ENCODE data around the gene FBXO2. TPM values are rescaled to one million over a fixed set of nuclear protein-coding genes. Genes with fewer than 3 reads are reported as not detected.

The FBXO2 gene
- total RNA-seq, 2 experiments from 2014 or later: 4.8 to 6.2 TPM

- no peak overlapping the region for H3K4me3 Mint-ChIP-seq
- peaks cover 16% of the 10 kb centered on the region for H3K27me3 Mint-ChIP-seq
- no peaks in the 10 kb centered on the region for H3K9me3 Mint-ChIP-seq
- H3K4me1 Mint-ChIP-seq: no peaks in the 10 kb centered on the region
- ATAC-seq (ENCODE audit: low read depth) (no peak), DNase-seq (no peak)
- H3K36me3 Mint-ChIP-seq: no peaks in the 10 kb centered on the region
- POLR2A ChIA-PET: no interaction called here
- no peak overlapping the region for H3K27ac Mint-ChIP-seq
Measured at GRCh38 chr1:11629184-11630016, 24.8 kb downstream of the FBXO2 start.

DNA sequence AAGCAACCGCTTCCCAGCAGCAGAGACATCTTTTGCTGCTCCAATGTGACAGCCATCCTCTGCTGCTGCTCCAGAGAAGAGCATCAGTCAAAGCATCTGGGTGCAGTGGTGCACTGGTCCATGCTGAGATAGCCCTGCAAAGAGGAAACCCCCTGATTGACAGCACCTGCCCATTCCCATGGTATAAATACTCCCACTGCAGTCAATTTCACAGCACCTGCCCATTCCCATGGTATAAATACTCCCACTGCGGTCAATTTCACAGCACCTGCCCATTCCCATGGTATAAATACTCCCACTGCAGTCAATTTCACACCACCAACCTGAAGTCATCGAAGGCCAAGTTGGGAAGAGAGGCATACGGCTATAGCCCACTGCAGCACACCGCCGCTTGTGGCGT is 25.5 kb downstream of the FBXO2 start:
- Mint-ChIP-seq H3K27me3 (peaks cover 18% of the 10 kb centered on the region), H3K4me3 (no peak overlapping the region), H3K4me1 (no peaks in the 10 kb centered on the region), H3K9me3 (no peaks in the 10 kb centered on the region), H3K36me3 (no peaks in the 10 kb centered on the region), H3K27ac (no peak overlapping the region)
- POLR2A ChIA-PET: no interaction called here
- no peak for ATAC-seq (ENCODE audit: low read depth)
- no peak for DNase-seq

DNA sequence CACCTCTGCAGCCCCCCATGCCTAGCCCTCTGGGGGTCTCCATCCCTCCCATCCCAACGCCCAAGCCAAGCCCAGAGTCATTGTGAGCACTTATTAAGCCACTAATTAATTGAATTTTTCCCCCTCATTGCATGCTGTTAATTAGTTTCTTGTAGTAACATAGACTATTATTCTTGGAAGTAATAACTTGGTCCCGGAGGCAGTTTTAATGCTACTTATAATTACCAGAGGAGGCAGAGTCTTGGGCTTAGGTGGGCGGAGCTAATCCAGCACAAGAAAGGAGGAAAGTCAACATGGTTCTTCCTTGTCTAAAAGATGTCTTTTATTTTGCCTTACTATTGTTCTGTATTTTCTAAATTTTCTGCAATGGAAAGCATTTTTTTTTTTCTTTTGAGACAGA is 27.7 kb downstream of the FBXO2 start:
- Mint-ChIP-seq H3K36me3 (no peaks in the 10 kb centered on the region), H3K27ac (no peak overlapping the region), H3K4me1 (no peaks in the 10 kb centered on the region), H3K4me3 (no peak overlapping the region), H3K9me3 (no peaks in the 10 kb centered on the region), H3K27me3 (peaks cover 26% of the 10 kb centered on the region)
- DNase-seq (no peak), ATAC-seq (ENCODE audit: low read depth) (no peak)
- POLR2A ChIA-PET: no interaction called here

GRCh38 chr1:11623702-11624101 is 30.5 kb downstream of the FBXO2 start:
- H3K27me3 Mint-ChIP-seq: peaks cover 18% of the 10 kb centered on the region
- no peaks in the 10 kb centered on the region for H3K9me3 Mint-ChIP-seq
- H3K27ac Mint-ChIP-seq: no peak overlapping the region

GRCh38 chr1:11622398-11622797 is 31.8 kb downstream of the FBXO2 start:
- DNase-seq (no peak), ATAC-seq (ENCODE audit: low read depth) (no peak)
- Mint-ChIP-seq H3K27ac (no peak overlapping the region), H3K27me3 (peaks cover 18% of the 10 kb centered on the region), H3K9me3 (no peaks in the 10 kb centered on the region), H3K36me3 (no peaks in the 10 kb centered on the region), H3K4me1 (no peaks in the 10 kb centered on the region), H3K4me3 (no peak overlapping the region)
- POLR2A ChIA-PET: no interaction called here

More at GRCh38 chr1:11623702-11624101, 30.5 kb downstream of the FBXO2 start:
- Mint-ChIP-seq H3K4me1 (no peaks in the 10 kb centered on the region), H3K4me3 (no peak overlapping the region), H3K36me3 (no peaks in the 10 kb centered on the region)
- POLR2A ChIA-PET: no interaction called here
- DNase-seq (no peak), ATAC-seq (ENCODE audit: low read depth) (no peak)

GRCh38 chr1:11620924-11621323 is 33.3 kb downstream of the FBXO2 start:
- no peak overlapping the region for H3K27ac Mint-ChIP-seq
- no peak for DNase-seq
- peaks cover 18% of the 10 kb centered on the region for H3K27me3 Mint-ChIP-seq
- no peaks in the 10 kb centered on the region for H3K36me3 Mint-ChIP-seq
- H3K4me3 Mint-ChIP-seq: no peak overlapping the region
- peaks cover 2% of the 10 kb centered on the region for H3K4me1 Mint-ChIP-seq
- H3K9me3 Mint-ChIP-seq: no peaks in the 10 kb centered on the region
- no peak for ATAC-seq (ENCODE audit: low read depth)
- POLR2A ChIA-PET: interaction anchor here (0.6 kb wide), 1 partner anchor 232 kb away, joined by 4 read pairs; no protein-coding TSS in a partner anchor

- Mint-ChIP-seq H3K9me3 (no peaks in the 10 kb centered on the region), H3K36me3 (no peaks in the 10 kb centered on the region), H3K4me1 (peaks cover 2% of the 10 kb centered on the region), H3K27ac (no peak overlapping the region), H3K27me3 (peaks cover 14% of the 10 kb centered on the region), H3K4me3 (no peak overlapping the region)
- no peak for ATAC-seq (ENCODE audit: low read depth)
- DNase-seq: no peak
- POLR2A ChIA-PET: no interaction called here
Measured at GRCh38 chr1:11620405-11620804, 33.8 kb downstream of the FBXO2 start.

DNA sequence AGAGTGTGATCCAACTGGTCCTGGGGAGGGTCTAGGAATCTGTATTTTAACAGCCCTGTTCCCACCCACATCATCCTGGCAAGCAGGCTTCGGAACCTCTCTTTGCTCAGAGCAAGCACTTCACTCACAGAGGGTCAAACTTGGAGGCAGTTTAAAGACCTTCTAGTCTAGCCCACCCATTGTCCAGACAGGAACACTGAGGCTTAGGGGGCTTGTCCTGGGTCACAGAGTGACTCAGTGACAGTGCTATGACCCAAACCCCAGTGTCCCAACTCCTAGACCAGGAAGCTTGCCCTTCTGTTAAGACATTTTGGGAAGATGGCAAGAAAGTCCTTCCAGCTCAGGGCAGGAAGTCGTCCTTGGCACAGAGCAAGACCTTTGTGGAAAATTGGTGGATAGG is 36.5 kb downstream of the FBXO2 start:
- POLR2A ChIA-PET: no interaction called here
- peaks cover 2% of the 10 kb centered on the region for H3K4me1 Mint-ChIP-seq
- H3K27ac Mint-ChIP-seq: no peak overlapping the region

DNA sequence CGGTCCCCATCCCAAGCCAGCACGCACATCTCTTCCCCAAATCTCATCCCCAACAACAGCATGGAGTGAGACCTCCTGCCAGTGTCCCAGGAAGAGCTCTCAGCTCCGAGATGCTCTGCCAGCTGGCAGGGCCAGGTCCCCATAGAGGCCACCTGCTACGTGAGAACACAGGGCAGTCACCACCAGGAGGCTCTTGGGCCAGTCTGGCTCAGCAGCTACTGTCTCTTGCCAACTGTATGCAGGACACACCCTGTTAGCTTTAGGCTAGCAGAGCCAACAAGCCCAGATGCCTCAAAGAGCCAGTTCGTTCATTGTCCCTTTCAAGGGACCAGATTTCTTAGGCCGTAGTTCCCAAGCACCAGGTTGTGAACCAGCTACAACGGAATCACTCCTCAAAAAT is 36.9 kb downstream of the FBXO2 start:
- Mint-ChIP-seq H3K27me3 (peaks cover 7% of the 10 kb centered on the region), H3K36me3 (no peaks in the 10 kb centered on the region), H3K9me3 (no peaks in the 10 kb centered on the region), H3K4me1 (peaks cover 2% of the 10 kb centered on the region), H3K27ac (no peak overlapping the region), H3K4me3 (no peak overlapping the region)
- POLR2A ChIA-PET: no interaction called here
- ATAC-seq (ENCODE audit: low read depth): no peak
- DNase-seq: no peak

More for the DNA sequence above, 36.5 kb downstream of the FBXO2 start:
- H3K9me3 Mint-ChIP-seq: no peaks in the 10 kb centered on the region
- peaks cover 7% of the 10 kb centered on the region for H3K27me3 Mint-ChIP-seq
- no peak overlapping the region for H3K4me3 Mint-ChIP-seq
- DNase-seq (no peak), ATAC-seq (ENCODE audit: low read depth) (no peak)
- H3K36me3 Mint-ChIP-seq: no peaks in the 10 kb centered on the region

DNA sequence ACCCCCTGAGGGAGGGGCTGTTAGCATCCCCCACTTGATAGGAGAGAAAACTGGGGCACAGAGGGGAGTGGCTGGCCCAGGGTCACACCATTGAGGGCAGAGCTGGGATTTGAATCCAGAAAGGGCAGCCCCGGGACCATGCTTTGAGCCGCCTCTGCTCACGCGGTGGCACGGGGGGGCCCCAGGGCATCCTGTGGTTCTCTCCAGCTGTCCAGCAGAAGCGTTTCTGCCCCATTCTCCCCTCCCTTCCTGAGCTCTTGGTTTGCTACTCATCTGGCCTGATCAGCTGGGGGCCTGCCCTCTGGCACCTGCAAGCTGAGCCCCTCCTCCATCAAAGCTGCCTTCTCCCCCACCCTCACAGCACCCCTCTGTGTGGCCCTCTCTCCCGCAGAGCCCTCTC is 37.5 kb downstream of the FBXO2 start:
- DNase-seq (no peak), ATAC-seq (ENCODE audit: low read depth) (no peak)
- no peaks in the 10 kb centered on the region for H3K9me3 Mint-ChIP-seq
- H3K27me3 Mint-ChIP-seq: peaks cover 2% of the 10 kb centered on the region
- peaks cover 2% of the 10 kb centered on the region for H3K4me1 Mint-ChIP-seq
- H3K4me3 Mint-ChIP-seq: no peak overlapping the region
- no peaks in the 10 kb centered on the region for H3K36me3 Mint-ChIP-seq
- POLR2A ChIA-PET: no interaction called here
- no peak overlapping the region for H3K27ac Mint-ChIP-seq

DNA sequence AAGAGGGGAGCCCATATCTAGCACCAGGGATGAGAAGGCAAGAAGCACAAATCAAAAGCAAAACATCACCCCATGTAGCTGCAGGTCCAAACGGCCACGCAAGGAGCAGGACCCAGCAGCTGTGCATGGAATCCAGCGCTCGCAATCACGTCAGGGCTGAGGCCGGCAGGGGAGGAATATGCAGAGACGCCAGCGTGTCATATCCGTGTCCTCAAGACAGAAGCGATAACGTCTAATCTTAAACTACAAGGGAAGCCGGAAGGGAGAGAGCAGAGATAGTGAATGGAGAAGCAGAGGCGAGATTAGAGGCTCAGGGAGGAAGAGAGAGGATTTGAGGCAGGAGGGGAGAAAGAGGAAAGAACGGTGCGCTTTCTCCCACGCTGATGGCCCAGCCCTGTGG is 39.1 kb downstream of the FBXO2 start:
- POLR2A ChIA-PET: no interaction called here
- no peaks in the 10 kb centered on the region for H3K9me3 Mint-ChIP-seq
- no peak for DNase-seq
- H3K4me3 Mint-ChIP-seq: no peak overlapping the region
- peaks cover 4% of the 10 kb centered on the region for H3K27me3 Mint-ChIP-seq
- no peaks in the 10 kb centered on the region for H3K36me3 Mint-ChIP-seq
- peaks cover 2% of the 10 kb centered on the region for H3K4me1 Mint-ChIP-seq
- no peak overlapping the region for H3K27ac Mint-ChIP-seq
- no peak for ATAC-seq (ENCODE audit: low read depth)

DNA sequence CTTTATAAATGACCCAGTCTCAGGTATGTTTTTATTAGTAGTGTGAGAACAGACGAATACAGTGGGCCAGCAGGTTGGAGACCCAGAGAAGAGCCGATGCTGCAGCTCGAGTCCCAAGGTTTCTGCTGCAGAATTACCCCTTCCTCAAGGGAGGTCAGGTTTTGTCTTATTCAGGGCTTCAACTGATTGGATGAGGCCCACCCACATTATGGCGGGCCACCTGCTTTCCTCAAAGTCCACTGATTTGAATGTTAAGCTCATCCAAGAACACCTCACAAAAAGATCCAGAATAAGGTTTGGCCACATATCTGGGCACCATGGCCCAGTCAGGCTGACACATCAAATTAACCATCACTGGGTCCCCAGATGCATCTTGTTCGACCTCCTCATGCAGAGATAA is 40.9 kb downstream of the FBXO2 start:
- Mint-ChIP-seq H3K27me3 (peaks cover 2% of the 10 kb centered on the region), H3K4me1 (peaks cover 2% of the 10 kb centered on the region)
- ATAC-seq (ENCODE audit: low read depth): no peak

GRCh38 chr1:11611638-11612327 is 42.4 kb downstream of the FBXO2 start:
- no peaks in the 10 kb centered on the region for H3K4me1 Mint-ChIP-seq
- peaks cover 2% of the 10 kb centered on the region for H3K27me3 Mint-ChIP-seq
- no peak for DNase-seq
- no peak for ATAC-seq (ENCODE audit: low read depth)
- H3K9me3 Mint-ChIP-seq: no peaks in the 10 kb centered on the region
- no peak overlapping the region for H3K4me3 Mint-ChIP-seq
- no peak overlapping the region for H3K27ac Mint-ChIP-seq
- no peaks in the 10 kb centered on the region for H3K36me3 Mint-ChIP-seq
- POLR2A ChIA-PET: no interaction called here

More for the DNA sequence above, 40.9 kb downstream of the FBXO2 start:
- Mint-ChIP-seq H3K4me3 (no peak overlapping the region), H3K36me3 (no peaks in the 10 kb centered on the region), H3K9me3 (no peaks in the 10 kb centered on the region), H3K27ac (no peak overlapping the region)
- DNase-seq: no peak
- POLR2A ChIA-PET: no interaction called here

DNA sequence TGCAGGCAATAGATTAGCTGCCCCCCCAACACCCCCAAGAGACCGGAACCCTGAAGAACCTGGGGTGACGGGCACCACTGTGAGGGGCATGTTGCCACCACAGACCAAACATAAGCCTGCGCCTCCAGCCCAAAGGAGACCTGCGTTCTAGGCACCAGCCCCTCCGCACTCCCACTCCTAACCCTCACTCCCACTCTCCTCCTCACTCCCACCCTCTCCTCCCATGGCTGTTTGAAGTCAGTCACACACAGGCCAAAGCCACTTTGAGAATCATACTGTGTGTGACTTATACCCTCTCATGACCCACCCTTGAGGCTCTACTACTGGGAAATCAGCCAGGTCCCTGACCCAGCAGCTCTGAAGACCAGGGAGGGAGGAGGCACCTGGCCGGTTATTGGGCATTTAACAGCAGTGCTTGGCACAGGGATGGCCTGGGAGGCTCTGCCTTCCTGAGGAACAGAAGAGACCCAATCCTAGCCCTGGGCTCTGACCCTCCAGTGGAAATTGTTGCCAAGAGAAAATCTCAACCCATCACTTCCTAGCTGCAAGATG is 43.5 kb downstream of the FBXO2 start:
- Mint-ChIP-seq H3K36me3 (no peaks in the 10 kb centered on the region), H3K9me3 (no peaks in the 10 kb centered on the region), H3K27me3 (peaks cover 2% of the 10 kb centered on the region), H3K27ac (no peak overlapping the region), H3K4me3 (no peak overlapping the region), H3K4me1 (no peaks in the 10 kb centered on the region)
- ATAC-seq (ENCODE audit: low read depth) (no peak), DNase-seq (no peak)
- POLR2A ChIA-PET: no interaction called here
